ENCODE results near the gene STIMATE. TPM values are rescaled to one million over a fixed set of nuclear protein-coding genes. Genes with fewer than 3 reads are reported as not detected.

Gene STIMATE
- total RNA-seq, 2 experiments from 2014 or later: 18.1 to 19.0 TPM

DNA sequence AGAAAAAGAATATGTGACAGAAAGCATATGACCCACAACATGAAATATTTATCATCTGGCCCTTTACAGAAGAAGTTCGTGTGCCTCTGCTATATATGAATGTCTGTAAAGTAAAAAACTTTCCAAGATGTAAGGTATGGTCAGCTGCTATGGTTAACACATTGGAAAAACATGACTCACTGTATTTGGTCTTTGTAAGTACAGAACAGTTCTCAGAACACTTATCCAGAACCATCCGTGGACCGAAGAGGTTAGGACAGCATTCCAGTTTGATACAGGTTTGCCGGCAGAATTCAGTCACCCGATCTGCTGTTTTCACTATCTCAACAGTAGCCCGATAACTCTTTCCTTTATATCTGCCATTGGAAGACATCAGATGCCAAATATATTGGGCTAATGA, 13.5 kb upstream of the STIMATE start:
- Histone ChIP-seq H3K9me3 (ENCODE audit: low read length) (no peaks in the 10 kb centered on the region), H3K79me2 (ENCODE audit: insufficient read depth, low read depth, low read length) (no peaks in the 10 kb centered on the region), H3K4me2 (ENCODE audit: low read length) (no peak overlapping the region), H3K4me3 (ENCODE audit: low read depth, low read length, poor library complexity, severe bottlenecking) (no peak overlapping the region), H3K4me1 (ENCODE audit: insufficient read depth, low read length, poor library complexity, severe bottlenecking) (no peaks in the 10 kb centered on the region), H2AFZ (ENCODE audit: low read length) (no peak overlapping the region), H3K9me2 (ENCODE audit: insufficient read depth, low read length) (no peaks in the 10 kb centered on the region), H4K20me1 (ENCODE audit: insufficient read depth, low read length) (no peaks in the 10 kb centered on the region), H3K36me3 (ENCODE audit: insufficient read depth, low read length) (no peaks in the 10 kb centered on the region), H3K27ac (ENCODE audit: low read depth, low read length, poor library complexity, severe bottlenecking) (no peak overlapping the region)
- no peak for DNase-seq (ENCODE audit: low spot score)
- no TSS peak for BruUV-seq (replicated peaks)
- ChIA-PET POLR2A (interaction anchor here (1.6 kb wide), 1 partner anchor 13 kb away, joined by 3 read pairs; no protein-coding TSS in a partner anchor), CTCF (ENCODE audit: unreplicated experiment) (no interaction called here)
- TF ChIP-seq EZH2phosphoT487 (IDR thresholded peaks at IDR 0.05; ENCODE audit: borderline replicate concordance, low read depth, low read length): no peak
- TF ChIP-seq, protein P1, sequence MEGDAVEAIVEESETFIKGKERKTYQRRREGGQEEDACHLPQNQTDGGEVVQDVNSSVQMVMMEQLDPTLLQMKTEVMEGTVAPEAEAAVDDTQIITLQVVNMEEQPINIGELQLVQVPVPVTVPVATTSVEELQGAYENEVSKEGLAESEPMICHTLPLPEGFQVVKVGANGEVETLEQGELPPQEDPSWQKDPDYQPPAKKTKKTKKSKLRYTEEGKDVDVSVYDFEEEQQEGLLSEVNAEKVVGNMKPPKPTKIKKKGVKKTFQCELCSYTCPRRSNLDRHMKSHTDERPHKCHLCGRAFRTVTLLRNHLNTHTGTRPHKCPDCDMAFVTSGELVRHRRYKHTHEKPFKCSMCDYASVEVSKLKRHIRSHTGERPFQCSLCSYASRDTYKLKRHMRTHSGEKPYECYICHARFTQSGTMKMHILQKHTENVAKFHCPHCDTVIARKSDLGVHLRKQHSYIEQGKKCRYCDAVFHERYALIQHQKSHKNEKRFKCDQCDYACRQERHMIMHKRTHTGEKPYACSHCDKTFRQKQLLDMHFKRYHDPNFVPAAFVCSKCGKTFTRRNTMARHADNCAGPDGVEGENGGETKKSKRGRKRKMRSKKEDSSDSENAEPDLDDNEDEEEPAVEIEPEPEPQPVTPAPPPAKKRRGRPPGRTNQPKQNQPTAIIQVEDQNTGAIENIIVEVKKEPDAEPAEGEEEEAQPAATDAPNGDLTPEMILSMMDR (conservative IDR thresholded peaks at IDR 0.05; ENCODE audit: low read length): no peak
- intact Hi-C loops (cut with micrococcal nuclease; ENCODE audit: unreplicated experiment): no loop called here

GRCh38 chr3:52907497-52907896, 10.1 kb upstream of the STIMATE start:
- Histone ChIP-seq H3K4me2 (ENCODE audit: low read length) (no peak overlapping the region), H2AFZ (ENCODE audit: low read length) (no peak overlapping the region), H4K20me1 (ENCODE audit: insufficient read depth, low read length) (no peaks in the 10 kb centered on the region), H3K27ac (ENCODE audit: low read depth, low read length, poor library complexity, severe bottlenecking) (no peak overlapping the region), H3K36me3 (ENCODE audit: insufficient read depth, low read length) (no peaks in the 10 kb centered on the region), H3K4me1 (ENCODE audit: insufficient read depth, low read length, poor library complexity, severe bottlenecking) (no peaks in the 10 kb centered on the region), H3K9me3 (ENCODE audit: low read length) (no peaks in the 10 kb centered on the region), H3K4me3 (ENCODE audit: low read depth, low read length, poor library complexity, severe bottlenecking) (no peak overlapping the region), H3K79me2 (ENCODE audit: insufficient read depth, low read depth, low read length) (no peaks in the 10 kb centered on the region), H3K9me2 (ENCODE audit: insufficient read depth, low read length) (no peaks in the 10 kb centered on the region)
- intact Hi-C loops (cut with micrococcal nuclease; ENCODE audit: unreplicated experiment): loop anchor here (2.0 kb wide), 1 partner anchor 165 kb away; no protein-coding TSS in a partner anchor
- no peak for TF ChIP-seq EZH2phosphoT487 (IDR thresholded peaks at IDR 0.05; ENCODE audit: borderline replicate concordance, low read depth, low read length)
- TF ChIP-seq, protein P1 (conservative IDR thresholded peaks at IDR 0.05; ENCODE audit: low read length): peak; percentile 61
- ChIA-PET CTCF (ENCODE audit: unreplicated experiment) (no interaction called here), POLR2A (interaction anchor here (0.6 kb wide), 1 partner anchor 494 kb away, joined by 3 read pairs; no protein-coding TSS in a partner anchor)
- no peak for DNase-seq (ENCODE audit: low spot score)
- BruUV-seq (replicated peaks): no TSS peak

DNA sequence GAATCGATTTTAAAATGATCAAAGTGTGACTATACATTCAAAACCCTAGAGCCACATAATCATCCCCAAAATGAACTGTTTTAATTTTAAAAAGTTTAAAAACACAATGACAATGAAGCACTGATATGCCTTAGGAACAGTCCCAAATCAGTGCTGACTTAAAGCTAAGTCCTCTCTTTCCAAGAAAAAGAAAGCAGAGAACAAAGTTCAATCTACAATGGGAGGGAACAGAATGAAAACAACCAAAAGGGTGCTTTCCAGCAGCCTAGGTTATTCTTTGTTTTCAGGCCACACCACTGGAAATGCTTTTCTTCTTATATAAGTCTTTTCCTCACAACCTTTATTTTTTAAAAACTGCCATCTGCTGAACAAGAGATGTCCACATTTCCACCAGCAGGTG, 7.2 kb upstream of the STIMATE start:
- Histone ChIP-seq H3K4me1 (ENCODE audit: insufficient read depth, low read length, poor library complexity, severe bottlenecking) (no peaks in the 10 kb centered on the region), H4K20me1 (ENCODE audit: insufficient read depth, low read length) (no peaks in the 10 kb centered on the region), H3K27ac (ENCODE audit: low read depth, low read length, poor library complexity, severe bottlenecking) (no peak overlapping the region), H3K4me3 (ENCODE audit: low read depth, low read length, poor library complexity, severe bottlenecking) (no peak overlapping the region), H2AFZ (ENCODE audit: low read length) (no peak overlapping the region), H3K9me3 (ENCODE audit: low read length) (no peaks in the 10 kb centered on the region), H3K9me2 (ENCODE audit: insufficient read depth, low read length) (no peaks in the 10 kb centered on the region), H3K36me3 (ENCODE audit: insufficient read depth, low read length) (no peaks in the 10 kb centered on the region), H3K79me2 (ENCODE audit: insufficient read depth, low read depth, low read length) (no peaks in the 10 kb centered on the region), H3K4me2 (ENCODE audit: low read length) (no peak overlapping the region)
- no peak for TF ChIP-seq EZH2phosphoT487 (IDR thresholded peaks at IDR 0.05; ENCODE audit: borderline replicate concordance, low read depth, low read length)
- TF ChIP-seq, protein P1 (conservative IDR thresholded peaks at IDR 0.05; ENCODE audit: low read length): no peak
- no TSS peak for BruUV-seq (replicated peaks)
- intact Hi-C loops (cut with micrococcal nuclease; ENCODE audit: unreplicated experiment): no loop called here
- ChIA-PET CTCF (ENCODE audit: unreplicated experiment) (no interaction called here), POLR2A (interaction anchor here (1.2 kb wide), 1 partner anchor 9 kb away, joined by 3 read pairs; no protein-coding TSS in a partner anchor)
- DNase-seq (ENCODE audit: low spot score): no peak

Data from OCI-LY7 (cell line).